HG02759 (cell line): ENCODE data around the gene EXOSC1.
"Not testable (repeated sequence)": the region's sequence is repeated elsewhere in the genome, so short reads cannot be mapped to it uniquely, and the experiment has no call there.

ENCODE experiments used
- ATAC-seq: cut with Tn5 transposase; IDR thresholded peaks from one replicate; pipeline ENCODE4 v1.9.1; 2021; ENCODE audit warnings: mild to moderate bottlenecking, moderate library complexity; ENCODE audit not compliant: unreplicated experiment

EXOSC1 gene

DNA sequence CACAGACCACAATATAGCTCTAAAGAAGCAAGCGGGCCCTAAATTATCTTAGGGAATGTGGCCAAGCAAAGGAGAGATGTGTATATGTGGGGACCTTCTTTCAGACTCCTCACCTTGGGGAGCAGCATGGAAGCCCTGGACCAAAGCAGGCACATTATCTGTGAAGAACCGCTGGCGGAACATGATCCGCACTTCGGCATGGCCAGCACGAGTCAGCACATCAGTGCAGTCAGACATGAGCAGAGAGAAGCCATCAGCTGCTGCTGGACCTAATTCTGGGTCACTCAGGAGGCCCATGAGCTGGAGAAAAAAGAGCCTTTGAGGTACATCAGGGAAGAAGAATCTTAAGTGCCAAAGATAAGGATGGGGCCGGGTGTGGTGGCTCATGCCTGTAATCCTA, 14.1 kb upstream of the EXOSC1 start:
- no peak for ATAC-seq

DNA sequence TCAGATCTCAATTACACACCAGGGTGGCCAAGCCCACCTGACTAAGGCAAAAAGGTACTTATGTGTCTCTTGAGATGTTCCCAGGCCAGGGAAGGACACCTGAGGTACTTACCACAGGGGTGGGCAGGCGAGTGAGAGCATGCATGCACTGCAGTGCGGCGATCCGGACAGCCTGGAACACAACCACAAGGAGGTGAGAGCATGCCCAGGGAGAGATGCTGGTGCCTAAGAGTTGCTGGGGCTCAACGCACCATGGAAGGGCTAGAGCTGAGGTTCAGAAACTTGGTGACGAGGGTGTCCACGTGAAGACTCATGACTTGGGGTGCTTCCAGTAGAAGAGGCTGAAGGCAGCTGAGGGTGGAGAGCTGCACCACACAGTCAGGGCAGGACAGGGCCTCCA, 13.3 kb upstream of the EXOSC1 start:
- ATAC-seq: no peak

DNA sequence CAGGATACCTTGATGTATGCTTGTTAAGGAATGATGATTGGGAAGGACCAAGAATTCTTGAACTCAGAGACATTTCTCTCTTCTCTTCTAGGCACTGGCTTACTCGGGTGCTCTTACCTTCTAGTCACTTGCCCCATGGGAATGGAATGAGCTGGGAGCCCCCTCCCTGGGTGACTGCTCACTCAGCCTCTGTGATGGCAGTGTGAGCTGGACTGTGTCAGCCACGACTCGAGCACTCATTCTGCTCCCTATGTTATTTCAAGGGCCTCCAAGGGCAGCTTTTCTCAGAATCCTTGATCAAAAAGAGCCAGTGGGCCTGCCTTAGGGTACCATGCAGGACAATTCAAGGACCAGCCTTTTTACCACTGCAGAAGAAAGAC, 10.9 kb upstream of the EXOSC1 start:
- ATAC-seq: no peak

DNA sequence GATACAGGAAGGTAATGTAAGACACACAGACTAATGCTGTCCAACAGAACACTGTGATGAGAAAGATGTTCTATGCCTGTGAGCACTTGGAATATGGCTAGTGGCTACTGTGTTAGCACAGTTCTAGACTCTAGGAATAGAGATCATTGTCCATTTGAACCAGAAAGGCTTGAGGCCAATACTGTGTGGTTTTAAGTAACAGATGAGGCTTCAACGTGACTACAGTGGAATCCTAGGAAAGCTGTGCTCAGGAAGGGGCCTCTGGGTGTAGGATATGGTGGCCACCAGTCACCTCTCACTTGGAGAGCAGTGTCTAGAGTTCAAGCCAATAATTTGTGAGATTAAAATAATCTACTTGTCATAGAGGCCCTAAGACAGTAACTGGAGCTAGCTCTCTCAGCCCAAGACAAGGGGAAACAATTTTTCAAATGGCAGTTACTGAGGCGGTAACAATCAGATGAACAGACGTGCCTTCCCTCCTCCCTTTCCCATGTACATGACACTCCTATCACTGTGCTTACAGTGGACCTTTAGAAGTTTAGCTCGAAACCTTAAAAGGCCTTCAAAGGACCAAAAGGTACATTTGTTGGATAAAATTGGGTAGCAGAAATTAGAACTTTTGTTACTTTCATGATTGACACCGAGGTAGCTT, 10.4 kb upstream of the EXOSC1 start:
- ATAC-seq: no peak

DNA sequence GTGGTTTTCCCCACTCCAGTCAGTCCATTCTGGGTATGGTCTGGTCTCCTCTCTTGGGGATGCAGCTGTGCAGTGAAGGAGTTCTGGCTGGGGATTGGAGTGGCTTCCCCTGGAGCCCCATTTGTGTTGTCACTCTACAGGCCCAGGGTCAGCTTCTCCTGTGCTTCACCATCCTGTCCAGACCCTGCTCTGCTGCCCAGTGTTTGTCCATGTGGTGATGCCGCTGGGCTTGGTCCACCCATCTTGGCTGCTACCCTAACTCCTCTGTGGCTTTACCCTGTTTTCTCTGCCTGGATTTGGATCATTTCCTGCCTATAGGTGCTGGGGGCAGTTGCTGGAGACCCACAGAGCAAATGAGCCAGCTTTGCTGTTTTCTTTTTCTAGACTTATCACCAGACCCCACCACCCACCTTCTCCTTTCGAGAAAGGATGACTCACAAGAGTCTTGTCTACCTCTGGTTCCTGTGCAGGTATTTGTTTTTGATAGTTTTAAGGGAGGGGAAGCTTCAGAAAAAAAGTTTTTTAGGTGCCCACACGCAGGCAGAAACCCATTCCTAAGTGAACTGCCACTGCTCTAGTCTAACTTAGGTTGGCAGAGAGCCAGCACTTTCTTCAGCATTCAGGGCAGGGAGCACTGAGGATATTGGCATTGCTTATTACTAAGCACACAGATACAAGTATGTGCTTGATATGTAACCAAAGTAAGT, 8.7 kb upstream of the EXOSC1 start:
- no peak for ATAC-seq

DNA sequence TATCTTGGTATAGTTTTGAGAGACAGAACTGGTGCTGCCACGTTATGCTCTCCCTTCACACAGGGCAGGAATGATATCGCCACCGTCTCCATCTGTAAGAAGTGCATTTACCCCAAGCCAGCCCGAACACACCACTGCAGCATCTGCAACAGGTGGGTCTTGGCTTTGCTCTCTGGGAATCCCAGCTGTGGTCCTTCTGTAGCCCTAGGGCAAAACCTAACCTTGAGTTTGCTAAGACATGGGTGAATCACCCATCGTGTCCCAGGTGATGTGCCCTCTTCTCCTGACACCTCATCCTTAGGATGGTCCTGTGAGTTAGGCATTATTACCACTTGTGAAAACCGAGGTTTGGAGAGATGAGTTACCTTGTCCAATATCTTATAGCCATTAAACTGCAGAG, 6.5 kb upstream of the EXOSC1 start:
- ATAC-seq: no peak

DNA sequence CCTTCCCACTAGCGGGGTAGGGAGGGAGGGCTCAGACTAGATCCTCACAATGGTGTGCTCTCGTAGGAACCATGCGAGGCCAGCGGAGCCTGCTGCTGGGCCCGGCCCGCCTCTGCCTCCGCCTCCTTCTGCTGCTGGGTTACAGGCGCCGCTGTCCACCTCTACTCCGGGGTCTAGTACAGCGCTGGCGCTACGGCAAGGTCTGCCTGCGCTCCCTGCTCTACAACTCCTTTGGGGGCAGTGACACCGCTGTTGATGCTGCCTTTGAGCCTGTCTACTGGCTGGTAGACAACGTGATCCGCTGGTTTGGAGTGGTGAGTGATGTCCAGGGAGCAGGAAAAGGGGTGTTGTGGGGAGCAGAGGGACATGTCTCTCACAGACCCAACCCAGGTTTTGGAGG, 5.8 kb upstream of the EXOSC1 start:
- no peak for ATAC-seq

DNA sequence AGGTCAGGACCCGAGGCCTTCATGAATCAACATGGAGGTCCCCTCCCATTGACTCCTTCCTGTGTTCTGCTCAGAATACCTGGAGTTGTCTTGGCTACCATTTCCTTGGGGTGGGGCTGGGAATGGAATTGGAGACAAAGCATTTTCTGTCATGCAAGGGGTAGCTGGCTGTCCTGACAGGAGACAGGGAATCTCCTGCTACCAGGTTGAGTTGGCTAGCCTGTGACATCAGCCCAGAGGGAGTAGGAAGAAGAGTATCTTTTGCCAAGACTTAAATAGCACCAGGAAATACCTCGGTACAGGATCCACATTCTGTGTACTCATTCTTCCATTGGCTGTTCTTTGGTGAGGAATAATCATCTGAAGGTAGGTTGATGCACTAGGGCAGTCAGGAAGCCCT, 5.0 kb upstream of the EXOSC1 start:
- no peak for ATAC-seq

DNA sequence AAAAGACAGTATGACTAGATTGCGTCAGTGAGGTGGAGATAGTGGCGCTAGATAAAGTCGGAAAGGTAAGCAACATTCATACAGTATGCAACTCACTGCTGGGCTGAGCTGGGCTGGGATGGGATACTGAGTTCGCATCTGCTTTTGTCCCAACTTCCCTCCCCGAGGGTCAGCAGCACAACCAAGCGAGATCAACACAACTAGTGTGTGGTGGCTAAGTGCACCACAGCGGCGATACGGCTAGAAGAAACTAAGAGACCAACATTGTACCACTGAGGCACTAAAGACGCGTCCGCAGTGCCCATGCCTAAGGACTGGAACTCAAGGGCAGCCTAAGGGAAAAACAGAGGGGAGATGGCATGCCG, 467 bp downstream of the EXOSC1 start:
- ATAC-seq: no peak

DNA sequence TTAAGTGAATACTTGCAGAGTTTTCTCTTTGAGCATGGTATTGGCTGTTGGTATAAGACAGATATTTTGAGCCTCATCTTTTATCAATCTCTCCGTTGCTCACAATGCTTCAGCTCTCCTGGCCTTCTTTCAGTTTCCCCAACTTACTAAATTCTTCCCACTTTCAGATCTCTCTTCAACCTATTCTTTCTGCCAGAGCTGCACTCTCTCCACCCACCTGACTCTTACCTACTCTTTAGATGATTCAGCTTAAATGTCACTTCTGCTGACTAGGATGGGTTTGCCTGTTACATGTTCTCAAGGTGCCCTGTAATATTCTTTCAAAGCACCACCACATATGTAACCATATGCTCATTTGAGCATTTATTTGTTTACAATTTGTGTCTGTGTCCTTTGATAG, 1.6 kb downstream of the EXOSC1 start:
- ATAC-seq: no peak

DNA sequence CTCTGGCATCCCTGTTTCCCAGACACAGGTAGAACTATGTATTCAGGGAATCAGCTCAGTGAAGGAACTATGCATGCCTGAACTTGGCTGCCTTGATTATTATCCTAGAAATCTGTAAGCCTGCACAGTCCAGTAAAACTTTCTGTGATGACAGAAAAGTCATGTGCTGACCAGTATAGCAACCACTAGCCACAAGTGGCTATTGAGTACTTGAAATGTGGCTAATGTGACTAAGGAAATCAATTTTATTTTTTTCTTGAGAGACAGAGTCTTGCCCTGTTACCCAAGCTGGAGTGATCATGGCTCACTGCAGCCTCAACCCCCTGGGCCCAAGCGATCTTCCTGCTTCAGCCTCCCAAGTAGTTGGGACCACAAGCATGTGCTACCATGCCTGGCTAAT, 3.5 kb downstream of the EXOSC1 start:
- ATAC-seq: no peak

DNA sequence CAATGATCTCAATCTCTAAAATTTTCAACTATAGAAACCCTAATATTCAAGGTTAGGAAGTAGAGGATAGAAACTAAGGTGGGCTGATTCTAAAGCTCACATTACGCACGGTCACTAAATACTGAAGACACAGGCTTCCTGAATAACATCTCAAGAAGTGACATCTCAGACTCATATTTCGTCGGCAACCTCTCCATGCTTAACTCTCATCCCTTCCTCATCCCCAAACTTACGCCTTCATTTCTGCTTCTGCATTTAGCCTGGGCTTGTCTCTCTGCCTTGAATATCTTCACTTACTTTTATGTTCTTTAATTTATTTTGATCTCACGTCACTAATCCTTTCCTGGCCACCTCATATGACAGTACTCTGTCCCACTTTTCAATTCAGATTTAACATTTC, 10.6 kb downstream of the EXOSC1 start:
- no peak for ATAC-seq

DNA sequence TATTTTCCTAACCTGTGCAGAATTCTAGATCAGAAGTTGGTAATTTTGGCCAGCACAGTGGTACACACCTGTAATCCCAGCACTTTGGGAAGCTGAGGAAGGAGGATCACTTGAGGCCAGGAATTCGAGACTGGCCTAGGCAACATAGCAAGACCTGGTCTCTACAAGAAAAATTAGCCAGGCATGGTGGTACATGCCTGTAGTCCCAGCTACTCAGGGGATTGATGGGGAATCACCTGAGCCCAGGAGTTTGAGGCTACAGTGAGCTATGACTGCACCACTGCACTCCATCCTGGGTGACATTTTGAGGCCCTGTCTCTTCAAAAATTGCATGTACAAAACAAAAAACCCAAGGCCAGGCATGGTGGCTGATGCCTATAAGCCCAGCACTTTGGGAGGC, 11.2 kb downstream of the EXOSC1 start:
- ATAC-seq: no peak

DNA sequence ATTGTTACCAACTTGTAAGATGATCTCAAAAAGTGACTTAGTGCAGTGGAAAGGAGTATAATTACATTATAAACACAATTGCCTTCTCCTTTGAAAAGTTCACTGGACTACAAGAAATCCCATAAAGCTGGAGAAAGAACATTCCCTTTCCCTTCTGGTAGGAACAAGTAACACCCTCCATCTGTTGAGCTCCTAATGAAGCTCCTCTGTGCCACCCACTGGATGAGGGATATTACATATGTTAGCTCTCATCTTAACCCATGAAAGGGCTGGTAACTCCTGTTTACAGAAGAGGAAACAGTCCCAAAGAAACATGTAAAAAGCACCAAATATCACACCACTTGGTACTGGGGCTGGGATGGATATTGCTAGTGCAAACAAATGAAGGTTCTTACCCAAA, 11.8 kb downstream of the EXOSC1 start:
- no peak for ATAC-seq

DNA sequence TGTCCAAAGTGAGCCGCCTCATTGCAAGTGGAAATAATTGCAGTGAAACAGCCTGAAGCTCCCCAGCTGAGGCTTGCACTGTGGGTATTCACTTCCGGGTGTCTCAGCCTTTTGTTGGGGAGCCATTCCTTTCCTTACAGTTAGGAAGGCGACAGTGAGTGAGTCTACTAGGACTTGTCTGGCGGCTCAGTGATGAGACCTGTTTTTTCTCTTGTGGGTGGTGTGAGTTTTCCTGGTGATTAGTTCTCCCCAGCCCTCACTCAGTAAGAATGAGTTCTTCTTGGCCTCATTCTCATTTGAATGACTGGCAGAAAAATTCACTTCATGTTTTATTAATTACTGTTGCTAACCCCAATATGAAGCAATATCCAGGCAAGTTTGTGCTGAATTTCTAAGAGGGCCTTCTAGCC, 17.2 kb downstream of the EXOSC1 start:
- no peak for ATAC-seq

DNA sequence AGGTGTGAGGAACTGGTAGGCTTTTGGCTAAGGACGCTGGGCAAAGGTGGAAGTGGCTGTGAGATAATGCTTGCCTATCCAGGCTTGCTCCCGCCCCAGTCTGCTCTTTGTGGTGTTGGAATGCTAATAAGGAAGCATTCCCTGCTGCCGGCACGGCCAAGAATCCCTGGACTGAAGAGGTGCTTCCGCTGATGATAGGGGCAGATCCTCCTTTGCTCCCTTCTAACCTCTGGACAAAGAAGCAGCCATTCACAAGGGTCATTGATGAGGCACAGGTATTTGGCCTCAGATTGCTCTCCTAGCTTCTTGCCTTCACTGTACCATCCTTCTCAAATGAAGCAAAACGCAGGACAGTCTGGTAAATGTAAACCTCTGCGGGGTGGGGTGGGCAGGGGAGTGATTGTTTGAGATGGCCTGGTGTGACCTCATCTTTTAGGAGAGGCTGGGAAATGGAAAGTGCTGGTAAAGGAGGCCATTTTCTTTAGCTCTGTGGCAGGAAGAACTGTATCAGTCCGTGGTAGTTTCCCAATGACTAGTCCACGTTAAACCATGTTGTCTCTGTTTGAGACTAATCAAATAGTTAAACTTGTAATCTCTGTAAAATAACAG, 18.1 kb downstream of the EXOSC1 start:
- ATAC-seq: no peak

DNA sequence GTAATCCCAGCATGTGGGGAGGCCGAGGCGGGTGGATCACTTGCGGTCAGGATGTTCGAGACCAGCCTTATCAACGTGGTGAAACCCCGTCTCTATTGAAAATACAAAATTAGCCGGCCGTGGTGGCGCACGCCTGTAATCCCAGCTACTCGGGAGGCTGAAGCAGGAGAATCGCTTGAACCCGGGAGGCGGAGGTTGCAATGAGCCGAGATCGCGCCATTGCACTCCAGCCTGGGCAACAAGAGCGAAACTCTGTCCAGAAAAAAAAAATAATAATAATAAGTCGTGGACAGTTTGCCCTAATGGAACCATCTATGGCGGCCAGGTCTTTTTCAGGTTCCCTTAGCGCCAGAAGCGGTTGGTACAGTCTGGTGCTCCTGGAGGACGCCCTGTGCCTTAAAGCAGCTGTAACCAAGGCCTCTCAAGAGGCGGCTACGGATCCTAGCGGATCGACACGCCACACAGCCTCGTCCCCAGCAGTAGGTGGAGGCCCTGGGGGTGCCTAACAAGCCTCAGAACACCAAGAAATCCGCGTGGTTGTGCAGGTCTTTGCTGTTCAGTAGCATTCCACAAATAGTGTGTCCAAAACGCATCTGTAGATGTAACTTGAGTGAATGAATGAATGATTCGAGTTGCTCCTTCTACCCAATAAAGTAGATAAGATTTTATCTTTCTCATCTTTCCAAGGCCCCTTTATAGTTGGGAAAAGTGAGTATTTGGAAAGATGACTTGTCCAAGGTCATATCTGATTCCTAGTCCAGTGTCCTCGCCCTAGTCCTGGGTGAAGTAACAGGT, 18.8 kb downstream of the EXOSC1 start:
- no peak for ATAC-seq

DNA sequence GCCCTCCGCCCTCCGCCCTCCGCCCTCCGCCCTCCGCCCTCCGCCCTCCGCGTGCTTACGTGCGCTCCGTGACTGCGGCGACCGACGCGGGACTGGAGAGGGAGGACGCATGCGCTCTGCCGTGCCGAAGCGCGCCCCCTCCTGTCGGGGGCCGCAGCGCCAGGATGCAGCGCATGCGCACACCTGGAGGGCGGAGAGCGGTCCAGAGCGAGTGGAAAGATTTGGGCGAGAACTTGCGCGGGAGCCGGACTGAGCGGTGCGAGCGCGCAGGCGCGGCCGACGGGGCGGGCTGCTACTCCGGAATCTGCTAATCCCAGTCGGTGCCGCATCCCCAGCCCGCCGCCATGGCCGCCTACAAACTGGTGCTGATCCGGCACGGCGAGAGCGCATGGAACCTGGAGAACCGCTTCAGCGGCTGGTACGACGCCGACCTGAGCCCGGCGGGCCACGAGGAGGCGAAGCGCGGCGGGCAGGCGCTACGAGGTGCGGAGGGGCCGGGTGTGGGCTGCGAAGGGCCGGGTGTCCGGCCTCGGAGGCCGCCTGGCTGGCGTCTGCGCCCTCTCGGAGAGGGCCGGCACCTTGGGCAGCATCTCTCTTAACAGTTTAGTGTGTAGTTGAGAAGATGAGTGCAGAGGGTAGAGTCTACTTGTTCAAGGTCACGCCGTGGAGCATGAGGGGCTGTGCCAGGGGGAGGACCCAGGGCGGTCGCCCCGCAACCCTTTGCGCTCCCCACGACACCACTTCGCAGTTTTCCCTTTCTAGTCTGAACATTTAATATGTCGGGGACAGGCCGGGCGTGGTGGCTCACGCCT, 19.6 kb downstream of the EXOSC1 start, which contains the start of gene PGAM1:
PGAM1 (plus strand) TSS at position 228 of the 812 bp plus-strand sequence; CDS start at position 345, 117 bp downstream.
- ATAC-seq: peak; percentile 85

DNA sequence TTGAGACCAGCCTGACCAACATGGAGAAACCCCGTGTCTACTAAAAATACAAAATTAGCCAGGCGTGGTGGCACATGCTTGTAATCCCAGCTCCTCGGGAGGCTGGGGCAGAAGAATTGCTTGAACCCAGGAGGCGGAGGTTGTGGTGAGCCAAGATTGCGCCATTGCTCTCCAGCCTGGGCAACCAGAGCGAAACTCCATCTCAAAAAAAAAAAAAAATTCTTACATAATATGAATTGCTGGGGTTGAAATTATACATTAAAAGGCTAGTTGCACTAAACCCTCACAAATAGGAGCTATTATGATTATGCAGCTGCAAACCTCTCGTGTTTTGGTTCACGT, 22.1 kb downstream of the EXOSC1 start:
- ATAC-seq: not testable (repeated sequence)

DNA sequence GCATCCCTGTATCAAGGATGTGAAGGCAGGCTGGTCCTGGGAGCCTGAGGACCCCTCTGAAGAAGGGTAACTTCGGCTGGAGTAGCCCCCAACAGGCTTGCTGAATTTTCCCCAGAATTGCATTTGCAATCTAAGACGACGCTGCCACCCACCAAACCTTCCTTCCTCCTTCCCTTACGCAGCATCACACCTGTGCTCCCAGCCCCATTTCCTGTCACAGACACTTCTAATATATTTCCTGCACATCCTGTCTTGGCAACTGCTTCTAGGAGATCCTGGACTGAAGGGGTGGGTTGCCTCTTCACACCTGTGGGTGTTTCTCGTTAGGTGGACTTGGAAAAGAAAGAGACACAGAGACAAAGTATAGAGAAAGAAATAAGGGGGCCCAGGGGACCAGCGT, 29.2 kb downstream of the EXOSC1 start:
- no peak for ATAC-seq

DNA sequence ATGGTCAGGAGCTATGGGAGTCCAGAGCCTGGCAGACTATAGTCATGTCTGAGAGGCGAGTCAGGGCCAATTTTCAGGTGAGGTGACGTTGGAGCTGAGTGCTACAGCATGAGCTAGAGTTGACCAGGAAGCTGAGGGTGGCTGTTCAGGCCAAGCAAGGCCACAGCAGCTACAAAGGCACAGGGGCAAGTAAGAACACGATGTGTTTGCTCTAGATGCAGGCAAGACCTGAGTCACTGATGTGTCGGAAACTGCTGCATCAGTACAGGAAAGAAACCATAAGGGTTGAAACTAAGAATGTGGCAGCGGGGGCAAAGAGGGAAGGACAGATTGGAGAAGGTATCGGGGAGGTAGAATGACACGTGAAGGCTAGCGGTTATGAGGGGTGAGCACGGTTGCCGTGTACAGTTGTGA, 32.9 kb downstream of the EXOSC1 start:
- no peak for ATAC-seq
